ENCODE measurements around the gene HECTD4. TPM values are rescaled to one million over a fixed set of nuclear protein-coding genes. Genes with fewer than 3 reads are reported as not detected.

HECTD4 gene
- total RNA-seq, 1 experiment from 2014 or later = 30.0 TPM

- no peak overlapping the region for H3T11ph ChIP-seq (ENCODE audit: low read length)
- no peak overlapping the region for H2AFZ ChIP-seq (ENCODE audit: low read length)
- no peaks in the 10 kb centered on the region for H3K27me3 Mint-ChIP-seq (ENCODE audit: low read depth)
- H3K4me1 ChIP-seq (ENCODE audit: insufficient read depth, low read length) = no peaks in the 10 kb centered on the region
- no peak overlapping the region for H3K27ac ChIP-seq (ENCODE audit: insufficient read length, low read depth, low read length)
- H3K27me3 ChIP-seq (ENCODE audit: insufficient read depth, low read length) = no peaks in the 10 kb centered on the region
- no peak overlapping the region for H4K5ac ChIP-seq (ENCODE audit: insufficient read length, low read depth, low read length)
- H3K27ac Mint-ChIP-seq = no peak overlapping the region
- WGBS (ENCODE audit: extremely low coverage, insufficient read length, low lambda C conversion rate) = no CpG with 5 or more reads among the region's 2 CpGs
- no peak overlapping the region for H3K4me3 Mint-ChIP-seq
- H2AK5ac ChIP-seq (ENCODE audit: insufficient read length, low read length) = no peak overlapping the region
- no peak overlapping the region for H4K8ac ChIP-seq (replicated peaks; ENCODE audit: insufficient read length, low read depth, low read length)
- H3K14ac ChIP-seq (ENCODE audit: insufficient read depth, low read length) = no peak overlapping the region
- no peak overlapping the region for H3K9ac ChIP-seq (ENCODE audit: extremely low read depth, insufficient read length, low read length)
- H3K9me3 ChIP-seq (ENCODE audit: control insufficient read depth, low read depth, low read length) = no peaks in the 10 kb centered on the region
- no peaks in the 10 kb centered on the region for H3K79me2 ChIP-seq (ENCODE audit: insufficient read depth, low read length)
- peaks cover 0 to 27% (median 8%) of the 10 kb centered on the region in 3 experiments; a peak in 5 of 7 replicates for H3K36me3 Mint-ChIP-seq (ENCODE audit: insufficient read depth in 1 of 3, low read depth in 3 of 3)
- H2BK5ac ChIP-seq (ENCODE audit: insufficient read length, low read length) = no peak overlapping the region
- H4K20me1 ChIP-seq (ENCODE audit: control insufficient read depth, insufficient read depth, insufficient read length) = no peaks in the 10 kb centered on the region
- H3K4me1 Mint-ChIP-seq = 0 out of 4 replicates have a peak, but pooled peaks cover 0 to 3% of the 10 kb centered on the region in 2 experiments
- H3K79me1 ChIP-seq (ENCODE audit: insufficient read depth, low read depth, low read length, poor library complexity, severe bottlenecking) = no peaks in the 10 kb centered on the region
- no peak for DNase-seq
- no peak for TF ChIP-seq CTCF (conservative IDR thresholded peaks at IDR 0.05)
- no peak overlapping the region for H2BK120ac ChIP-seq (ENCODE audit: low read depth, low read length, poor library complexity, severe bottlenecking)
- no peak overlapping the region for H4K91ac ChIP-seq (ENCODE audit: insufficient read length, low read depth, low read length)
- H3K18ac ChIP-seq (ENCODE audit: insufficient read length, low read depth, low read length) = no peak overlapping the region
- no peak overlapping the region for H2BK15ac ChIP-seq (ENCODE audit: low read depth, low read length)
- no peak overlapping the region for H3K23ac ChIP-seq (ENCODE audit: insufficient read length, low read depth, low read length)
- no peak overlapping the region for H3K4ac ChIP-seq (ENCODE audit: low read depth, low read length)
- H3K4me2 ChIP-seq (ENCODE audit: insufficient read depth, insufficient read length, low read length) = no peak overlapping the region
- H3K56ac ChIP-seq (ENCODE audit: insufficient read length, low read depth, low read length) = no peak overlapping the region
- H2BK12ac ChIP-seq (ENCODE audit: insufficient read length, low read depth, low read length) = no peak overlapping the region
- no peak overlapping the region for H2BK20ac ChIP-seq (ENCODE audit: low read depth, low read length, poor library complexity, severe bottlenecking)
- H3K9me3 Mint-ChIP-seq = no peaks in the 10 kb centered on the region
- H3K23me2 ChIP-seq (ENCODE audit: insufficient read length, low read depth, low read length, poor library complexity, severe bottlenecking) = no peaks in the 10 kb centered on the region
Measured at GRCh38 chr12:112307317-112308011, 74.8 kb downstream of the HECTD4 start.

All from H9 (cell line).